H9 (cell line): ENCODE data around the gene EPHX1. TPM values are rescaled to one million over a fixed set of nuclear protein-coding genes. Genes with fewer than 3 reads are reported as not detected.

ENCODE experiments used
- DNase-seq: peaks from one replicate; pipeline ENCODE4 v3.0.0-alpha.2; 2017
- H2AFZ ChIP-seq: one replicate; pipeline ENCODE4 v1.6.1; 2013; ENCODE audit warnings: mild to moderate bottlenecking, low read length, control low read depth, moderate library complexity
- H2AK5ac ChIP-seq: 2 replicates; pipeline ENCODE4 v1.6.1; 2013; ENCODE audit warnings: low read length, control low read depth, mixed read lengths; ENCODE audit not compliant: insufficient read length
- H2BK120ac ChIP-seq: one replicate; pipeline ENCODE4 v1.6.1; 2013; ENCODE audit warnings: low read depth, mild to moderate bottlenecking, low read length, control low read depth, inconsistent platforms; ENCODE audit not compliant: poor library complexity, severe bottlenecking
- H2BK12ac ChIP-seq: 2 replicates; pipeline ENCODE4 v1.6.1; 2013; ENCODE audit warnings: low read length, control low read depth, mixed read lengths, low read depth; ENCODE audit not compliant: insufficient read length
- H2BK15ac ChIP-seq: 2 replicates; pipeline ENCODE4 v1.6.1; 2013; ENCODE audit warnings: low read depth, low read length, control low read depth
- H2BK20ac ChIP-seq: one replicate; pipeline ENCODE4 v1.6.1; 2013; ENCODE audit warnings: low read depth, mild to moderate bottlenecking, low read length, control low read depth, inconsistent platforms; ENCODE audit not compliant: poor library complexity, severe bottlenecking
- H2BK5ac ChIP-seq: 2 replicates; pipeline ENCODE4 v1.6.1; 2013; ENCODE audit warnings: low read length, control low read depth, mixed read lengths; ENCODE audit not compliant: insufficient read length
- H3K14ac ChIP-seq: 2 replicates; pipeline ENCODE4 v1.6.1; 2013; ENCODE audit warnings: low read length, control low read depth; ENCODE audit not compliant: insufficient read depth
- H3K18ac ChIP-seq: 2 replicates; pipeline ENCODE4 v1.6.1; 2013; ENCODE audit warnings: low read depth, mild to moderate bottlenecking, mixed read lengths, low read length, control low read depth; ENCODE audit not compliant: insufficient read length
- H3K23ac ChIP-seq: 2 replicates; pipeline ENCODE4 v1.6.1; 2013; ENCODE audit warnings: low read length, control low read depth, mixed read lengths, low read depth; ENCODE audit not compliant: insufficient read length
- H3K23me2 ChIP-seq: 2 replicates; pipeline ENCODE4 v1.6.1; 2013; ENCODE audit warnings: low read depth, mild to moderate bottlenecking, mixed read lengths, low read length, control low read depth; ENCODE audit not compliant: insufficient read length, poor library complexity, severe bottlenecking
- H3K27ac ChIP-seq: 2 replicates; pipeline ENCODE4 v1.5.1; 2013; ENCODE audit warnings: low read length, control low read depth, mixed read lengths, low read depth; ENCODE audit not compliant: insufficient read length
- H3K27me3 ChIP-seq: 2 replicates; pipeline ENCODE4 v1.6.1; 2013; ENCODE audit warnings: low read length, control low read depth, inconsistent platforms; ENCODE audit not compliant: insufficient read depth
- H3K4ac ChIP-seq: 2 replicates; pipeline ENCODE4 v1.6.1; 2013; ENCODE audit warnings: low read depth, mild to moderate bottlenecking, control low read depth, inconsistent platforms, low read length, moderate library complexity
- H3K4me1 ChIP-seq: 2 replicates; pipeline ENCODE4 v1.6.1; 2013; ENCODE audit warnings: low read length, control low read depth, inconsistent platforms; ENCODE audit not compliant: insufficient read depth
- H3K4me2 ChIP-seq: 2 replicates; pipeline ENCODE4 v1.6.1; 2013; ENCODE audit warnings: low read length, control low read depth, mixed read lengths; ENCODE audit not compliant: insufficient read length, insufficient read depth
- H3K56ac ChIP-seq: 2 replicates; pipeline ENCODE4 v1.6.1; 2013; ENCODE audit warnings: low read depth, mild to moderate bottlenecking, mixed read lengths, low read length, control low read depth; ENCODE audit not compliant: insufficient read length
- H3K79me1 ChIP-seq: 2 replicates; pipeline ENCODE4 v1.6.1; 2013; ENCODE audit warnings: low read depth, mild to moderate bottlenecking, moderate library complexity, low read length, control low read depth, inconsistent platforms; ENCODE audit not compliant: insufficient read depth, poor library complexity, severe bottlenecking
- H3K79me2 ChIP-seq: 2 replicates; pipeline ENCODE4 v1.6.1; 2013; ENCODE audit warnings: low read length, control low read depth, inconsistent platforms; ENCODE audit not compliant: insufficient read depth
- H3K9ac ChIP-seq: 2 replicates; pipeline ENCODE4 v1.6.1; 2013; ENCODE audit warnings: low read length, control low read depth, mixed read lengths; ENCODE audit not compliant: insufficient read length; ENCODE audit errors: extremely low read depth
- H3K9me3 ChIP-seq: one replicate; pipeline ENCODE4 v1.6.1; 2013; ENCODE audit warnings: low read depth, low read length, inconsistent platforms; ENCODE audit not compliant: control insufficient read depth
- H3T11ph ChIP-seq: one replicate; pipeline ENCODE4 v1.6.1; 2013; ENCODE audit warnings: mild to moderate bottlenecking, low read length, control low read depth, inconsistent platforms
- H4K20me1 ChIP-seq: one replicate; pipeline ENCODE4 v1.6.1; 2013; ENCODE audit not compliant: control insufficient read depth, insufficient read length, insufficient read depth
- H4K5ac ChIP-seq: 2 replicates; pipeline ENCODE4 v1.6.1; 2013; ENCODE audit warnings: low read depth, mild to moderate bottlenecking, mixed read lengths, low read length, control low read depth; ENCODE audit not compliant: insufficient read length
- H4K8ac ChIP-seq: replicated peaks from 2 replicates; pipeline ENCODE4 v1.6.1; 2013; ENCODE audit warnings: low read length, control low read depth, mixed read lengths, low read depth; ENCODE audit not compliant: insufficient read length
- H4K91ac ChIP-seq: 2 replicates; pipeline ENCODE4 v1.6.1; 2013; ENCODE audit warnings: low read depth, mild to moderate bottlenecking, moderate library complexity, mixed read lengths, low read length, control low read depth; ENCODE audit not compliant: insufficient read length
- H3K27ac Mint-ChIP-seq, 3 experiments: 2 replicates in 2 of 3; 3 replicates in 1 of 3; pipeline ENCODE4 v1.8.0; 2020 to 2021; ENCODE audit warnings: mixed read lengths in 3 of 3, mild to moderate bottlenecking in 1 of 3, moderate library complexity in 1 of 3
- H3K27me3 Mint-ChIP-seq: 2 replicates; pipeline ENCODE4 v1.8.0; 2021; ENCODE audit warnings: low read depth, mild to moderate bottlenecking, moderate library complexity, mixed read lengths
- H3K36me3 Mint-ChIP-seq, 3 experiments: 2 replicates in 2 of 3; 3 replicates in 1 of 3; pipeline ENCODE4 v1.8.0; 2020 to 2021; ENCODE audit warnings: low read depth in 3 of 3, mixed read lengths in 3 of 3; ENCODE audit not compliant: insufficient read depth in 1 of 3
- H3K4me1 Mint-ChIP-seq, 2 experiments: 2 replicates each; pipeline ENCODE4 v1.8.0; 2020; ENCODE audit warnings: mixed read lengths in 2 of 2
- H3K4me3 Mint-ChIP-seq, 2 experiments: 2 replicates in 1 of 2; 3 replicates in 1 of 2; pipeline ENCODE4 v1.8.0; 2020 to 2021; ENCODE audit warnings: mild to moderate bottlenecking in 2 of 2, mixed read lengths in 2 of 2, moderate library complexity in 1 of 2
- H3K9me3 Mint-ChIP-seq, 2 experiments: 2 replicates in 1 of 2; 3 replicates in 1 of 2; pipeline ENCODE4 v1.8.0; 2020; ENCODE audit warnings: mild to moderate bottlenecking in 2 of 2, mixed read lengths in 2 of 2, moderate library complexity in 1 of 2
- CTCF ChIP-seq: fragments of 200-600 bp; sonication (generic); conservative IDR thresholded peaks from 3 replicates; pipeline ENCODE4 v1.8.0; 2021; ENCODE audit warnings: antibody characterized with exemption, mild to moderate bottlenecking
- WGBS: extraction: QIAGEN DNeasy Blood & Tissue Kit; methylation state at CpG from one replicate; pipeline ENCODE4 v1.1.7; 2013; ENCODE audit warnings: missing lambda C conversion rate, low lambda C conversion rate, mixed read lengths; ENCODE audit not compliant: insufficient read length; ENCODE audit errors: extremely low coverage; 5-methylcytosine and 5-hydroxymethylcytosine counted together
- total RNA-seq: library from RNA; stranded (reverse); gene quantifications from 2 replicates; pipeline ENCODE4 v1.2.1, GENCODE V29; 2021

Gene EPHX1
- total RNA-seq, 1 experiment from 2014 or later: 40.6 TPM

GRCh38 chr1:225848030-225848955, 38.4 kb downstream of the EPHX1 start:
- no peak overlapping the region for H3K27ac ChIP-seq
- H2BK20ac ChIP-seq: no peak overlapping the region
- H3K4me3 Mint-ChIP-seq: no peak overlapping the region; a peak in 1 of 5 replicates
- no peaks in the 10 kb centered on the region for H3K4me1 ChIP-seq
- no peak overlapping the region for H2BK12ac ChIP-seq
- no peak overlapping the region for H3K4me2 ChIP-seq
- no peaks in the 10 kb centered on the region for H3K27me3 Mint-ChIP-seq
- H3K27me3 ChIP-seq: no peaks in the 10 kb centered on the region; the same call in 1 of the 2 replicates
- H3K18ac ChIP-seq: no peak overlapping the region
- H3K14ac ChIP-seq: no peak overlapping the region
- no peak overlapping the region for H3K56ac ChIP-seq
- H3K9me3 ChIP-seq: peaks cover 4% of the 10 kb centered on the region
- no peak overlapping the region for H2AK5ac ChIP-seq
- H2BK15ac ChIP-seq: no peak overlapping the region
- no peak overlapping the region for H2BK5ac ChIP-seq
- H4K8ac ChIP-seq: no peak overlapping the region
- no peaks in the 10 kb centered on the region for H3K79me2 ChIP-seq
- WGBS: no CpG with 5 or more reads among the region's 16 CpGs
- no peaks in the 10 kb centered on the region for H3K23me2 ChIP-seq
- TF ChIP-seq CTCF: no peak
- no peak overlapping the region for H3K9ac ChIP-seq
- no peaks in the 10 kb centered on the region for H3K79me1 ChIP-seq
- no peak overlapping the region for H3K23ac ChIP-seq
- H2BK120ac ChIP-seq: no peak overlapping the region
- H4K20me1 ChIP-seq: peaks cover 2% of the 10 kb centered on the region
- no peak overlapping the region for H4K91ac ChIP-seq
- no peak overlapping the region for H2AFZ ChIP-seq
- peaks cover 4 to 15% of the 10 kb centered on the region in 2 experiments for H3K4me1 Mint-ChIP-seq
- peaks cover 62 to 83% (median 68%) of the 10 kb centered on the region in 3 experiments for H3K36me3 Mint-ChIP-seq
- peak; percentile 27 for DNase-seq
- peaks cover 5 to 9% of the 10 kb centered on the region in 2 experiments for H3K9me3 Mint-ChIP-seq
- no peak overlapping the region for H3T11ph ChIP-seq
- H3K4ac ChIP-seq: no peak overlapping the region
- H3K27ac Mint-ChIP-seq: peak overlapping the region in 1 of 3 experiments; percentile 68; a peak in 1 of 7 replicates
- H4K5ac ChIP-seq: no peak overlapping the region
